GM18520 (cell line): ENCODE data around the gene BDKRB2.
A peak's percentile ranks its signal among the peaks of the same experiment; 100 is the strongest.

Experiments used
- ATAC-seq: cut with Tn5 transposase; IDR thresholded peaks from one replicate; pipeline ENCODE4 v1.9.1; 2021; ENCODE audit not compliant: unreplicated experiment

Gene BDKRB2

DNA sequence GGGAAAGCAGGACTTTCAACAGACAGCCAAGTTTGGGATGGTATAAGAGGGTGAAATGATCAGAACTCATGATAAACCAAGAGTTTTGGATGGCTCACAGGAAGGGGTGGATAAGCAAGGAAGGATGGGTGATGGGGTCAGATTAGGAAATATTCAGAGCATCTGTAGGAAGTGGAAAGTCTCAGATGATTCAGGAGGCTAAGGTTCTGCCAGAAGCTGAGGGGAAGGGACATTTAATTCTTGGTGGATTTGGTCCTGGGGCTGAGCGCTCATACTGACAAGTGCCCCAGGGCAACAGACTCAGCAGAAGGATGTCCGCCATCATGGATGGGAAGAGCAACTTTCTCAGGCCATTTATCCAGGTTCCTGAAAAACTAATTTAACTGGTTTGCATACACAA lies 28.4 kb upstream of the BDKRB2 start:
- no peak for ATAC-seq

DNA sequence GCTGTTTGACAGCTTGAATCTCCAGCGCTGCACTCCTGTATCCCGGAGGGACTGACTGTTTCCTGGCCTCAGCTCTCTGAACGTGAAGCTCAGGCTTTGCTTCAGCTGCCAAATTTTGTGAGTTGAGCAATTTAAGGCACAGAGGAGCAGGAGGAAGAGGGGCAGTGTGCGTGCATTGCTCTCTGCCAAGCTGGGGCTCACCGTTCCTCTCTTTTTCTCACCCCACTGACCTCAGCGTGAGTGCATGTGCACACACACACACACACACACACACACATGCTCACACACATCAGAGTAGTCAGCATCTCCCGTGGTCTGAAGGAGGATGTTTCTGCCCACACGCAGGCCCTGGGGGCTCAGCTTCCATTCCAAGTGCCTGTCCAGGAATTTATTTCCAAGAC lies 27.8 kb upstream of the BDKRB2 start:
- ATAC-seq: no peak

DNA sequence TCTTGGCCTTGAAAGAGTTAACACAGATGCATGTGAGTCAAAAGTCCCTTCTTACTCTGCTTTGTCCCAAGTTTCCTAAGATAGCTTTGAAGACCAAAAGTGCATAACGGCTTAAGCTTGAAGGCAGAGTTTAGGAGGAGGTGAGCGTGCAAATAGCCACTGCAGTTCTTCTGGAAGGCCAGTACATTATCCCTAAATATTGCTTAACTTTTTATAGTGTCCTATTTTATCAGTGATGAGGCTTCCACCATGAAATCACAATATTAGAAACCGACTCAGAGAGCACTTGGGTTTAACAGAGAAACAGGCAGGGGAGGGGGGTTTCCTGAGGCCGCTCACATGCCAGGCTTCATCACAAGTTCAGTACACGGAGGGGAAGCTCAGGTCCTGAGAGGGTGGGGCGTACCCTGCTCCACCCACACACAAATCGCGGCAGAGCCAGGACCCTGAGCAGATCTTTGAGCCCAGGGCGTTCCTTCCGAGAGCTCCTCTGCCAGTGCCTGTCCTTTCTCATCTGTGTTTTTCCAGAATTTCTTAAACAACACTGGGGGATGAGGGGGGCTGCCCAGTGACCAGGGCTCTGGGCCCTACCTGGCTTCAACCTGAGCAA lies 26.8 kb upstream of the BDKRB2 start:
- ATAC-seq: no peak

DNA sequence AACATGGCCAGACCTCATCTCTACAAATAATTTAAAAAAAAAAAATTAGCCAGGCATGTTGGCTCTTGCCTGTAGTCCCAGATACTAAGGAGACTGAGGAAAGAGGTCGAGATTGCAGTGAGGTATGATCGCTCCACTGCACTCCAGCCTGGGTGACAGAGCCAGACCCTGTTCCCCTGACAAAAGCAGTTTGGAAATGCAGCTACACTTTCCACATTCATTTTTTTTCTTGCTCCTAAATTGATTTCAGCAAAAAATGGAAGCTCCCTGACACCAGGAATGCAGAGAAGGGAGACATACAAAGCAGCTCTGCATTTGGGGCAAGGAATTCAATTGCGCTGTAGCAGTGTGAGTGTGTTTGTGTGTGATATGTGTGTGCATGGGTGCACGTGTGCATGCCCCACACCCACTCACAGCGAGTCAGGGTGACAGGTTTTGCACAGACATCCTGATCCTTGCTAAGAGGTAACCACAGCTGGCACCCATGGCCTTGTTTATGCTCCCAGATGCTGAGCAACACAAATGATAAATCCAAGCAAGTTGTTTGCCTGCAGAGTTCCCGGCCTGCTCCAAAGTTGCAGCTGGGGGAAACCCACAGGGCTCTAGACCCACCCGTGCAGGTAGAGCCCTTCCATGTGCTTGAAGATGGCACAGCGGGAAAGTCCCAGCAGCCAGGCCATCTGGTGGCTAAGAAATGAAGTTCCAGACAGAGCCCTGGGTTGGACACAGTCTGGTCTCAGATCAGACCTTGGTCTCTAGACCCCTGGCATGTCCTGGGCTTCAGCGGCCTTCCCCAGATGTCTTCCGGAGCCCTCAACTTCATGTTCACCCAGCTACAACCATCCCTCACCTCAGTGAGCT lies 25.9 kb upstream of the BDKRB2 start:
- no peak for ATAC-seq

DNA sequence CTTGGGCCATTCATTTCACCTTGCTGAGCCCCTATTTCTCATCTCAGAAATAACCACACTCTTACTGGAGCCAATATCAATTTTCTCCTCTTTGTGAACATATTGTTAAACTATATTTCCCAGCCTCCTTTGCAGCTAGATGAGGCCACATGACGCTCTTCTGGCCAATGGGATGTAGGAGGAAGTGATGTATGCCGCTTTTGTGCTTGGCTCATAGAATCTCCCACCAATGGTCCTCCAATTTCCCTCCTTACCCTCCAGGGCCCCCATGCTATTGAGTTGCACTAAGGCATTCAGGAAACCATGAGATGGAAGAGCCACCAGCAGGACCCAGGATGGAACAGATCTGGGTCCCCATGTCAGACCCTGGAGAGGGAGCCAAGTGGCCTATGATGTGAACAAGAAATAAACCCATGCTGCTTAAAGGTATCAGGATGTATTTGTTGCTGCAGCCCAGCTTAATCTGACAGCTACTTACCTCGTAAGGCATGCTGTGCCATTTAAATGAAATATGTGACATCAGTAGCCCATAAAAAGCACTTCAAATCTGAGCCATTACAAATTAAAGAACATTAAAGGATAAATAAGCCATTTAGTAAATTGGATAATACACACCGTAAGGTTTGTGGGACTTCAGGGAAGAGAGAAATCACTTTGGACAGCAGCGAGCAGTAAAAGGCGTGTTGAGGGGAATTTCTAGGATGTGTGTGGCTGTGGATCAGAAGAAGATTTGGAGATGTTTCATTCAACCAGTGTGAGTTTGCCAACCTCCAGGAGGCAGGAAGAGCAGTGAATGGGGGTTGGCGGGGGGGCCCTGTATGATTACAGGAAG lies 24.4 kb upstream of the BDKRB2 start:
- no peak for ATAC-seq

DNA sequence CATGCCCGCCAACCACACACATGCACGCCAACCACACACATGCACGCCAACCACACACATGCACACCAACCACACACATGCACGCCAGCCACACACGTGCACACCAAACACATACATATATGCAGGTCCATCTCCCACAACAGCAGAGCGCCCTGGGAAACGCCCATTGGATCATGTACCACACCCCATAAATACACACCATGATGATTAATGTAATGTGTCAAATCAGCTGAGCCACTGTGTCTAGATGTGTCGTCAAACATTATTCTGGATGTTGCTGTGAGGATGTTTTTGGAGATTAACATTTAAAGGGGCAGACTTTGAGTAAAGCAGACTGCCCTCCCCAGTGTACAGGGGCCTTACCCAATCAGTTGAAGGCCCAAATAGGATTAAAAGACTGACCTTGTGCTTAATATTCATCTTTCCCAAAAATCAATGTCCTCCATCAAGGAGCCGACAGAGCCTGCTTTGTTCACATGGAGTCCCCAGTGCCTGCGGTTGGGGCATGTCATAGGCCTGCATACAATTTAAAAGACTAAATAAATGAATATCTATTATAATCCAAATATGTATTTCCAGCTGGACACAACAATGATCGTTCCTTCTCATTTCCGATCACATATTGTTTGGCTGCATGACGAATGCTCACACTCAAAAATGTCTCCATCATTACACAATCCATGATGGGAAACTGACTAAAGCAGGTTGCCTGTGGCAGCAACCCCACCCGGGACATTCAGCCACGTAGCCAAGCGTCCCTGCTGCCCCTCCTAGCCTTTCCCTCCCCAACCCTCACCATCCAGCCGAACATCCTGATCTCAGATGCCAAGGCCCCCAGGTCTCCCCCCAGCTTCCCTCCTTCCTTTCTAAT lies 23.2 kb upstream of the BDKRB2 start:
- no peak for ATAC-seq

DNA sequence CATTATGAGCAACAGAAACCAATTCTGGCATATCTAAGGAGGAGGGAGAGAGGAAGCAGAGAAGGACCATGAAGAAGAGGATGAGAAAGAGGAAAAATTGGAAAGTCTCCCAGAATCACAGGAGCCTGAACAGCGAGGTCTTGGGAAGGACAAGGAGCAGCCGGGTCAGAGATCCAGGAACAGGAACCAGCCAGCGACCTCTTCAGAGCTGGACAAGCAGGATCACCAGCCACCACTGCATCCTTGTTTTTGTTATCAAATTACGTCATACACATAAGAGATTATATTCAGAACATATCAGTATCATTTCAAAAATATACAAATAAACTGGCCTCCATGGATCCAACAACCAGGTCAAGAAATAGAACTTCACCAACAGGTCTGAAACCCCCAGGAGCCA lies 22.1 kb upstream of the BDKRB2 start:
- ATAC-seq: no peak

DNA sequence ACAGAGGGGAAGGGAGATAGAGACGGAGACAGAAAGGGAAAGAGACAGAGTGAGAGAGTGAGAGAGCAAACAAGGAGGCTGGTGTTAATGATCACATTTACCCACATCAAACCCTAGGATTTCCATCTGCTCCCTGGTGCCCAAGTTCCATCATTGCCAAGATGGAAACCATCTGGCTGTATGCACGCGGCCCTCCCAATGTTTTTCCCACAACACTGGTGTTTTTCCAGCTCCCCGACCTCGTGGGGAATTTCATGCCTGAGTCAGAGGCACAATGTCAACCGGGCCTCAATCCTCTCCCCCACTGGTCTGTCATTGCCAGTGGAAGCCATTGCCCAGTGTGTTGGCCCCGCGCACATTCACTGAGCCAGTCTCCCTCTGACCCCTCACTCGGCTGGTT lies 19.9 kb upstream of the BDKRB2 start:
- no peak for ATAC-seq

DNA sequence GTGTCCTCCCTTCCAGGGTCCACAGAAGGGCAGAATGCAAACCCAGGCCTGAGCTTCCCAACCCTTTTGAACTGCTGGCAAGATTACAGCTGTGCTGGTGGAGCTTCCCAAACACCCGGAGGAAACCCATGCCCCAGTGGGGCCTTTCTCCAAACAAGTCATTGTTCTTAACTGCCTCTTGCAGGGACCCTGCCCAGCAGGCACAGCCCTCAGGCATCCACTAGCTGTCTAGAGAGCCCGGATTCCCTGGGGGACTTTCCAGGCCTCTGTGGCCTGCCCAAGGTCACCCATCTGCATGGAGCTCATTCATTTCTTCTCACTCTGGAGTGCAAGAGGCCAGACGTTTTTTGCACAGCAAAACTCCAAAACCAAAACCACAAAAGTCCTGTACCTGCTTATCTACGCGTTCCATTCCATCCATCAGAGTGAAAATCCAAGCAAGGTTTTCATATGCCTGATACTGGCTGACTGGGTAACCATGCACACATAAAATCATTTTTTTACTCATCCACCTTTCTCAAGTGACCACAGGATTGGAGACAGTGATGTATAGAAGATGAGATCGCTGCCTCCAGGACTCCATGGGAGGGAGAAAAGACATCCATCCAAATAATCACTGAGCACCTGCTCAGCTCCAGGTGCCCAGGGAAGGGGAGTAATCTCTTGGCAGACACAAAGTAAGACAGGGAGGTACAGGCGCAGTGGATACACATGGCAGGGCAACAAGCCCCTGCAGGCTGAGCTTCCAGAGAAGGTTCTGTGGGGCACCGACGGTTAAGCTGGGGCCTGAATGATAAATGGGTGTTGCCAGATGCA lies 17.2 kb upstream of the BDKRB2 start:
- no peak for ATAC-seq

DNA sequence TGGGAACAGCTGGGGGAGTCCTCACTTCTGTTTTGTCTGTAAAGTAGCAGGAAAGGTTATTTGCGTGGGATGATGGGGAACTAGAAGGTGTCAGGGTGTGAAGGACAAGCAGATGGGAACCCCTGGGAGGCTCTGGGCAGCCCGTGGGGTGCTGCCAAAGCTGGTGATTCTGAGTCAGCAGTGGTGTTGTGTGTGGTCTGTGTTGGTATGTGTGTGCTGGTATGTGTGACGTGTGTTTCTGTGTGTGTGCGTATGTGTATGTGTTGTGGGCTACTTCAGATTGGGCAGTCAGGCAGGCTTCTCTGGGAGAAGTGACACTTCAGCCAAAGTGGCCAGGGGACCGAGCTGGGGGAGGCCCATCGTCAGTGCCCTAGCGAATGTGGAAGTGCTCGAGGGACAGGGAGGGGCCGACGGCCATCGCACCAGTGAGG lies 15.3 kb upstream of the BDKRB2 start:
- peak; percentile 66 for ATAC-seq

DNA sequence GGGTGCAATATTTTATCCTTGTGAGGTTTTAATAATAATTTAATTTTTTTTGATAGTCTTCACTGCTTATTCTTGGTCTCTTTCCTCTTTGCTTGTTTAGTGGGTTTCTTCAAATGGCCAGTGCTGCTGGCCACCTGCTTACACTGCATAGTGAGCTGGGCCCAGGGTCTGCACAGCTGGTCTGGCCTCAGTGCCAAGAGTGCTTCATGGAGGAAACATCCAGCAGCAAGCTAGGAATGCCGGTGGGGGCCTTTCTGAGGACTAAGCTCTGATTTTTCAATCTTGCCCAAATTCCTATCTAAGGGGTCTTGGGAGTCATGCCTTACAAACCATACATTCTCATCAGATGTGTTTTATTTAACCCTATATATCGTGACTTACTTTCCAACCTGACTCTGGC lies 13.3 kb upstream of the BDKRB2 start:
- ATAC-seq: no peak

DNA sequence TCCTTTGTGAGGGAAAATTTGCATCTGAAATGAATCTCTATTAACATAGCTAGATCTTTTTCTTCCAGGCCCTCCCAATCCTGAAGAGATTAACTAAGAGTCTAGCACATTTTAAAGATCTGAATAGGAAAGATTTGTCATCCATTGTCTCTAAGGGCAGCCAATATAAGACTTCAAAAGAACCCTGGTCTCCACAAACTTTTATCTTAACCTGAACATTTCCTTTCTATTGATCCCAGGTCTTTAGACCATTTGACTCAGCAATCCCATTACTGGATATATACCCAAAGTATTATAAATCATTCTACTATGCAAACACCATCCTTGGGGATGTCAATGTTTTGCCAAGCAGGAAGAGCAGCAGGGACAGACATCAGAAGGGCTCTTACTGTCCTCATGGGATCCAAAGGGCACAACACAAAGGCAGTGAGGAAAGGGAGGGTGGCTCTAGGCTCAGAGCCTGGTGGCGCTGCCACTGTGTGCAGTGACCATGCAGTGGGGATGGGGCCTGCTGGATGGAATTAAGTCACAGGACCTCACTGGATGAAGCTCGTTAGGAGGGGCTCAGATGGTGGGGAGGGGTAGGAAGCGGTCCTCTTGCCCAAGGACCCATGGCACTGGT lies 12.7 kb upstream of the BDKRB2 start:
- no peak for ATAC-seq

DNA sequence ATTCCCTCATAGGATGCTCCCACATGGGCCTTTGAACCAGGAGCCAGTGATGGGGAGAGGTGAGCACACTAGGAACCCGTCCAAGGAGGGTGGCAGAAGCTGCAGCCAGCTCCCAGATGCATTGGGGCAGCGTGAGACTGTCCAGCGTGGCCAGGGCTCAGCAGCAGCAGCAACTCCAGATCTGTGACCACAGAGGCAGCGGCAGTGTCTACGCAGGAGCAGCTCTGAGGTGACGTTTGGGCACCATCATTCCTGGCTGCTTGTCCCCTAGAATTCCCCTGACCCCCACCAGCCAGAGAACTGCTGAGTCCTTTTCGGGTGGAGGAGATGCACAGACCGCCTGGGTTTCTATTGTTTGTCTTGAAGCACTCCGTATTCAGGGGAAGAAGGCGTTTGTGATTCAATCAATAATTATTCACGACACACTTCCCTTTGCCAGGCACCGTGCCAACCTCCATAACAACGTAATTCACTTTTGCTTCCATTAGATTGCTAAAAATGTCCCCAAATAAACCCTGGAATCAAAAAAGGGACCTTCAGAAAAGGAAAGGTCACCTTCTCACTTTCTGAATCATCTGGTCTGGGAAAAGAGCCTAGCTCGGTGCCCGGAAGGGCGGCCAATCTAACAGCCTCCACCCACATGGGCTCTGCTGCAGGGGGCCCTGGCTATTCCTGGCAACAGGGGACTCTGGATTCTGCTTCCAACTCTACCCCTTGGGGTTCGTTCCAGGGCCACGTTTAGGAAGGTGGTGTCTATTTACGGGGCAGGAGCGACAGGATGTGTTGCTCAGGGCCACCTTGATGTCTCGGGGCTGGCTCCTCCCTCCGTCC lies 11.4 kb upstream of the BDKRB2 start:
- no peak for ATAC-seq

DNA sequence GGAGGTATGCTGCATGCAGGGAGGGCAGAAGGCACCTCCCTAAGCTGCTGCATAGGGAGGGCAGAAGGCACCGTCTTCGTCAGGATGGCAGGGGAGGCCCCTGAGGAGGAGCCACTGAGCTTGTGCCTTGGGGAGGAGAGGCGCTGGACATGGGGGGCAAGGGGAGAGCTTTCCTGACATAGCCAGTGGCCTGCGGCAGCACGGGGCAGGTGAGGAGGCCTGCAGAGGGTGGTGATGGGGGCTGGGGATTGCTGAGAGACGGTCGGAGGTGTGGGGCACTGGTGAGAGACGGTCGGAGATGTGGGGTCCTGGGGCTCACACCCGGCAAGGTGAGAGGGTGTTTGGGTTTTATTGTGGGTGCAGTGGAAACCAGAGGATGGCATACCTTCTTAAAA lies 10.4 kb upstream of the BDKRB2 start:
- ATAC-seq: no peak

DNA sequence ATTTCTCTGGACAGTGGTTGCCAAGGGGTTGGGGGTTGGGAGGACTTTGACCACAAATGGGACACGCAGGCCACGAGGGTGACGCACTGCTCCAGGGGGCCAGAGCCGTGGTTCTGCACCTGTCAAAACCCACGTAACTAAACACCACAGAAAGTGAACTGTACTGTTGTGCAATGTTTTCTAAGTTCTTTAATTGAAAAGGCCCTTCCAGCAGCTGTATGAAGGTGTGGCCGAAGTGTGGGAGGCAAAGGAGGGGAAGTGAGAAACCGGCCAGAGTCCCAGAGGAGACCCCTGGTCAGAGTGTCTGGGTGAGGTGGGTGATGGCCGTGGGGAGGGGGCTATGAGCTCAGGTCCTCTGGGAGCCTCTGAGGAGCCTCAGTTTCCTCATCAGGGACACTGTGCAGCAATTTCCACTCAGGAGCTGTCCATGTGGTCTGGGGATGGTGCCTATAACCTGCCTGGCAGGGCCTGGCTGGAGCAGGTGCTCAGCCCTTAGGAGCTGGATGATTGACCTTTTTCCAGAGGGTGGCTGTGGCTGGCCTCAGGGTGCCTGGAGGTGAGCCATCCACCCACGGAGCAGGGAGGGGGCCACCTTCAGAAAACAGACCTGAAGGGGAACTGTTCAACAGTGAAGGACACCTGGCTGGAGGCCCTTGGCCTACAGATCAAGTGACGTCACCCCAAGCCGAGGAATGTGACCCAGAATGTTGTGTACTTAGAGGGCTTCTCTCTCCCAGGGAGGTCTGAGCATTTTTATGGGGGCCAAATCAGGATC lies 9.8 kb upstream of the BDKRB2 start:
- no peak for ATAC-seq

DNA sequence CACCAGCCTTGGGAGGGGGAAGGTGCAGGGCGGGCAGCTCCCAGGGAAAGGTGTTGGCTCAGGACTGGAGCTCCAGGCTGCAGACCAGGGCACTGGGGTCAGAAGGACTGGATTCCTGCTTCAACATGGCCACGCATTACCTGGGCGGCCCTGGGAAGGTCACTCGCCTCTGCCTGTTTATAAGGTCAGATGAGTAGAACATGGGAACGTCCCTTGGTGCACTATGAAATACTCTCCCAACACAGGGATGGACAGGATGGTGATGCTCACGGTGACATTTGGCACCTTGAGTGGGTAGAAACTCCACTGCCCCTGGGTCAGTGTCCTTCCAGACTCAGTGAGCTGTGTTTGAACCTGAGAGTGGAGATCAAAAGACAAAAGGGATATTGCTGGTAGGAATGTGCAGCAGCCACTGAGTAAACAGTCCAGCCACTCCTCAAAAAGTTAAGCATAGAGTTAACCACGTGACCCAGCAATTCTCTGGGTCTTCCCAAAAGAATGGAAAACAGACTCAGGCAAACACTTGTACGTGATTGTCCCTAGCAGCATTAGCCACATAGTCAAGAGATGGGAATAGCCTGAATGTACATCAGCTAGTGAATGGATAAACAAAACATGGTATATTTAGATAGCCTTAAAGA lies 9.1 kb upstream of the BDKRB2 start:
- ATAC-seq: no peak

DNA sequence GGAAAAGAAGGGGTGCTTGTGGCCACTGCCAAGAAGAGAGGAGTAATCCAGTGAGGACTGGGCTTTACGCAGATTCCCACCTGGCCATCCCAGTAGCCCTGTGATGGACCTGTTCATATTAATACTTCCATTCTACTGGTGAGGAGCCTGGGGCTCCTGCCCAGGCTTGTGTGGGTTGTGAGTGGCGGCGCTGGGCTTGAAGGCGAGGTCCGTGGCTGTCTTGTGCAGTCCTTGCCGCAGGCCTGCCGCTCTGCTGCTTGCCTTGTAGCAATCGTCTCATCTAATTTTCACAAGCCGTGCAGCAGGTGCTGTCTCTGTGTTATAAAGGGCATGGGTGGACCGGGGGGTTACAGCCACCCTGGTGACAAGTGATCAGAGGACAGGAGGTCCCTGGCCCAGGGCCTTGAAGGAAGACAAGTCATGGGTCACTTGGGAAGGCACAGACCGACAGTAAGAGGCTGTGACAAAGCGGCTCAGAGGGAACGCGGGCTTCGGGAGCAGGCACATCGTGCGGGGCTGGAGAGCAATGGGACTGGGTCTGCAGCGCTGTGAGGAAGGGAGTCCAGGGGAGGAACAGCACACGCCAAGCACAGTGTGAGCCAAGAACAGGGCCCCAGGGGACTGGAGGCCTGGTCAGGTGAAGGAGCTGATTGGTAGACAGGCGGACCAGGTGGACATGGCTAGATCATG lies 7.3 kb upstream of the BDKRB2 start:
- ATAC-seq: no peak
